ENCODE results near the gene ENTPD1.
"Not testable (repeated sequence)": the region's sequence is repeated elsewhere in the genome, so short reads cannot be mapped to it uniquely, and the experiment has no call there.

Gene ENTPD1

DNA sequence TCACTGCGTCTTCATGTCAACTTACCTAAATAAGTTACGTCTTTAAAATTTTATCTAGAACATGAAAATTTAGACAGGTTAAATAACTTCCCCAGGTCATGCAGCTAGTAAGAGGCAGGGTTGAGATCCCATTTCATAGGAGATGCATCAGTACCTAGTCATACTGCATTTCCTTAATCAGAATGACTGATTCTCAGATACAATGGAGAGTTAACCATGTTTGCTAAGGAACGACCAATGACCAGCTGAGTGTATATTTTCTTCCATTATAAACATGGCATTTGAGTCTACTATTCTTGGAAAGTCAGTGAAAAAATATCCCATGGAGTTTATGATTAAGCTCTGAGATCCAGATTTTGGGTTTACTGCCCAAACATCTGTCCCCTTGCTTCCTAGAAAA is 39.6 kb downstream of the ENTPD1 start:
- no peak for DNase-seq (ENCODE audit: low spot score)

GRCh38 chr10:95796504-95796903 is 40.5 kb downstream of the ENTPD1 start:
- DNase-seq (ENCODE audit: low spot score): no peak

- DNase-seq (ENCODE audit: low spot score): no peak
Observed at GRCh38 chr10:95798096-95798855, 42.3 kb downstream of the ENTPD1 start.

DNA sequence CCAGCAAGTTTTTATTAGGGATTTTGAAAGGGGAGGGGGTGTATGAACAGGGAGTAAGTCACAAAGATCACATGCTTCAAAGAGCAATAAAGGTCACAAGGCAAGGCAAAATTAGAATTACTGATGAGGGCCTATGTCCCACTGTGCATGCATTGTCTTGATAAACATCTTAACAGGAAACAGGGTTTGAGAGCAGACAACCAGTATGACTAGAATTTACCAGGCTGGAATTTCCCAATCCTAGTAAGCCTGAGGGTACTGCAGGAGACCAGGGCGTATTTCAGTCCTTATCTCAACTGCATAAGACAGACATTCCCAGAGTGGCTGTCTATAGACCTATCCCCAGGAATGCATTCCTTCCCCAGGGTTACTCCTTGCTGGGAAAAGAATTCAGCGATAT is 44.3 kb downstream of the ENTPD1 start:
- not testable (repeated sequence) for DNase-seq (ENCODE audit: low spot score)

- DNase-seq (ENCODE audit: low spot score): not testable (repeated sequence)
Observed at GRCh38 chr10:95806687-95807380, 50.9 kb downstream of the ENTPD1 start.

DNA sequence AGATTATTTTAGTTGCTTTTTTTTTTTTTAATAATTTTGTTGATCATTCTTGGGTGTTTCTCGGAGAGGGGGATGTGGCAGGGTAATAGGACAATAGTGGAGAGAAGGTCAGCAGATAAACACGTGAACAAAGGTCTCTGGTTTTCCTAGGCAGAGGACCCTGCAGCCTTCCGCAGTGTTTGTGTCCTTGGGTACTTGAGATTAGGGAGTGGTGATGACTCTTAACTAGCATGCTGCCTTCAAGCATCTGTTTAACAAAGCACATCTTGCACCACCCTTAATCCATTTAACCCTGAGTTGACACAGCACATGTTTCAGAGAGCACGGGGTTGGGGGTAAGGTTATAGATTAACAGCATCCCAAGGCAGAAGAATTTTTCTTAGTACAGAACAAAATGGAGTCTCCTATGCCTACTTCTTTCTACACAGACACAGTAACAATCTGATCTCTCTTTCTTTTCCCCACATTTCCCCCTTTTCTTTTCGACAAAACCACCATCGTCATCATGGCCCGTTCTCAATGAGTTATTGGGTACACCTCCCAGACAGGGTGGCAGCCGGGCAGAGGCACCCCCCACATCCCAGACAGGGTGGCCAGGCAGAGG is 52.8 kb downstream of the ENTPD1 start:
- DNase-seq (ENCODE audit: low spot score): not testable (repeated sequence)

GRCh38 chr10:95809370-95810197 is 53.6 kb downstream of the ENTPD1 start:
- DNase-seq (ENCODE audit: low spot score): no peak

- no peak for DNase-seq (ENCODE audit: low spot score)
Observed at GRCh38 chr10:95810198-95810976, 54.4 kb downstream of the ENTPD1 start.

DNA sequence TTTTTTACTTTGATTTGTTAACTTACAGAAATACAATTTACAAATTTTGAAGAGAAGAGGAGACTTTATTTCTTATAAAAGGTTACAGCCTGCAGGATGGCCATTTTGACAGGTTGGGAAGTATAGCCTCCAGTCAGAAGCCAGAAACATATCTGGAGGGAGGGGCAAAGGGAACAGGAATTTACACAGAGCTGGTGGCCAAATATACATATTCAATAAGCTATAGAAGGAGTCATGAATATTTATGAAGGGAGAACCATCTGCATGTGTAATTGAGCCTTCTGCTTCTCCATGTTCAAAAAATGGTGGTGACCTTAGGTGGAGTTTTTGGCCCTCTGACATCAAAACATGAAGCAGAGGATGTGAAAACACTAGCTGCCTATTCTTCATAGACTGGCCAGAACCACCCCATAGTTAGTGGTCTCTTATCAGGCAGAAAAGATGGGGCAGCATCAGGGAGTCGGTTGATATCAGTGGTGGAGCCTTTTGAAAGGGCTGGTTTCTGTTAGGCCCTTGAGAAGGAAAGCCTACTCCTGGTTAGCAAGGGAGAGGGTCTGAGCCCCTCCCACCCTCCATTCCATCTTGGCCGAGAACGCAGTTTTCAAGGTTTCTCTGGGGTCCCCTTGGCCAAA is 57.2 kb downstream of the ENTPD1 start:
- no peak for DNase-seq (ENCODE audit: low spot score)

DNA sequence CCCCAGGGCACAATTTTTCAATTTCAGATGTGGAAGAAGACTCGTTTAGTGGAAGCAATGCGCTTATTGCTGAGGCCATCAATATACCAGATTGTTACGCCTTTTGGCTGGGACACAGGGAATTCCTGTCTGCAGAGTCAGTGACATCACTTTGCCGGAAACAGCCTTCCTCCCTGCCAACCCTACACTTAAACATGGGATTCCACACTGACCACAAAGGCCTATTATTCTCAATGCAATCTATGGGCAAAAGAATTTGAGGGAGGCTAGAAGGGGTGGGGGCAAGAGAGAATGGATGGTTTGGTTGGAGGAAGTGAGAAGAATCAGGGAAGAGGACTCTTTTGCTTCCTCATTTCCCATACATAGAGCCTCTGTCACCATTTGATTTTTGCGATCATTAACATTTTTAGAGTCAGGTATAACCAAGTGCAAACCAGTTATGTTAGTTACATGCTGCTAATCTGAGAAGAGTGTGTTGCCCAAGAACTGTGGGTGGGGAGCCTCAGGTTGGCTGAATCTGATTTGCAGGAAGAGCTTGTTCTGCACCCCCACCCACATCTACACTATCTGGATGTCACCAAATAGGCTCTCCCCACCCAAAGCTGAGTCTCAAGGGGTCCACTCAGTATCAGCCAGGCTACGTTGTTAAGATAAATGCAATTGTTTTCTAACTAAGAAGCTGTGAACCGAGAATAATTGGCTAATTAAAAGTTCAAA is 58.2 kb downstream of the ENTPD1 start:
- no peak for DNase-seq (ENCODE audit: low spot score)

DNA sequence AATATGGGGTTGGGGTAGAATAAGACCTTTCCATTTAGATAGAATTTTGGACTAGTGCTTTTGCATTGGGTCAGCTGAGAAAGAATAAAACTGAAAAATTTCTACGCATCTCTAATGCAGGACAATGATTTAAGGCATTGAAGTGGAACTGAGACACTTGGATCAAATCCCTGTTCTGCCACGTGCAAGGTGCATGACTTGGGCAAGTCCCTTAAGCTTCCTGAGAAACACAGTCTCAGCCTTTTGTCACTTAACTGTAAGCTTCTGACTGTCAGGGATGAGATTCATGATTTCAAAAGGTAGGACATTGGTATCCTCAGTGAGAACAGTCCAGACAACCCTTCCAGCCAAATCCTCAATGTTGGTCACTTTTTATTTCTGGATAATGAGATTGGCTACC is 59.2 kb downstream of the ENTPD1 start:
- DNase-seq (ENCODE audit: low spot score): no peak

DNA sequence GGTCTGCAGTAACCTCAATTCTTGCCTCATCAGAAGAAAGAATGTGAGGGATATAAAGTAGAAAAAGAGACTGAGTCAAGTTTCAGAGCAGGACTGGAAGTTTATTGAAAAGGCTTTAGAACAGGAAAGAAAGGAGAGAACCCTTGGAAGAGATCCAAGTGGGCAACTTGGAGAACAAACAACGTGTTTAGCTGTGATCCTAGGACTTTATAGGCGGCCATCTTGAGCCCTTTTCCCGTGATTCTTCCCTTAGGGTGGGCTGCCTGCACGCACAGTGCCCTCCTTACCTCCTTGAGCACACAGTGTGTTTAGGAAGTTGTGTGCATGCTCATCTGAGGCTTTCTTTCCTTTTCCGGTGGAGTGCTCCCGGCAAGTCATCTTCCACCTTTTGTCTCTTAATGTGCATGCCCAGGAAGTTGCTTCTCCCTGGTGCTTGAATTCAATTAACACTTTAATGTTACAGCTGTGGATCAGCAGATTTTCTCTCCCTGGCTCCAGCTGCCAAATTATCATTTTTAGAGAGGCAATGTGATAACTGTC is 59.8 kb downstream of the ENTPD1 start:
- DNase-seq (ENCODE audit: low spot score): no peak

GRCh38 chr10:95818010-95818409 is 62.0 kb downstream of the ENTPD1 start:
- no peak for DNase-seq (ENCODE audit: low spot score)

DNA sequence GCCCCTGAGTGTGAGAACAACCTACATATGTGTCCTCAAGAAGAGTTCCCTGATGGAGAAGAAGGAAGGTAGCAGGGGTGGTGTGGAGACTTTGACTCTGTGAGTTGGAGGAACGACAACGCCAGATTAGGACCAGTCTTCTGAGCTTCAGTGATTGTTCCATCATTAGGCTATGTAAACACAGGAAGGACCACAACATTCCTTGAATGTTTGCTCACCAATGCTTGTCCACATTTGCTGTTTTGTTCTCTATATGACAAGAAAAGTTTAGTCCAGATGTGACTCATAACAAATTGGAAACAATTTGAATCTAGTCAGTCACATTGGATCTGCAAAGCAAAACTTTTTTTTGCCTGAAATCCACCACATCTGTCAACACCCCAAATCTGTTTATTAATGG is 62.7 kb downstream of the ENTPD1 start:
- DNase-seq (ENCODE audit: low spot score): peak; percentile 27

- no peak for DNase-seq (ENCODE audit: low spot score)
Observed at GRCh38 chr10:95819620-95820329, 63.8 kb downstream of the ENTPD1 start.

- no peak for DNase-seq (ENCODE audit: low spot score)
Observed at GRCh38 chr10:95820363-95820762, 64.4 kb downstream of the ENTPD1 start.

DNA sequence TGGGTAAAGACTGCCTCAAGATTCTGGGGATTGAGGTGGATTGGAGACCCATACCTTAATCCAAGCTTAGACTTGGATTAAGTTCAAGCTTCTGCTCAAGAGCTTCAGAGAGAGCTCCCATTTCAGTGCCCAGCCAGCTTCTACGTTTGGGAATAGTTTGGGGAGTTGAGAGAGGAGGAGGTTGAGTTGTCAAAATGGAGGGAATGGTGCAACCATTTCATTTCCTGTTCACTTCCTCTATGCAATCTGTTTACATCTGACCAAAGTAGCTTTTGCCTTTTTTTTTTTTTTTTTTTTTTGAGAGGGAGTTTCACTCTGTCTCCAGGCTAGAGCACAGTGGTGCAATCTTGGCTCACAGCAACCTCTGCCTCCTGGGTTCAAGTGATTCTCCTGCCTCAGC is 65.8 kb downstream of the ENTPD1 start:
- DNase-seq (ENCODE audit: low spot score): no peak

GRCh38 chr10:95830044-95830443 is 74.1 kb downstream of the ENTPD1 start:
- no peak for DNase-seq (ENCODE audit: low spot score)

DNA sequence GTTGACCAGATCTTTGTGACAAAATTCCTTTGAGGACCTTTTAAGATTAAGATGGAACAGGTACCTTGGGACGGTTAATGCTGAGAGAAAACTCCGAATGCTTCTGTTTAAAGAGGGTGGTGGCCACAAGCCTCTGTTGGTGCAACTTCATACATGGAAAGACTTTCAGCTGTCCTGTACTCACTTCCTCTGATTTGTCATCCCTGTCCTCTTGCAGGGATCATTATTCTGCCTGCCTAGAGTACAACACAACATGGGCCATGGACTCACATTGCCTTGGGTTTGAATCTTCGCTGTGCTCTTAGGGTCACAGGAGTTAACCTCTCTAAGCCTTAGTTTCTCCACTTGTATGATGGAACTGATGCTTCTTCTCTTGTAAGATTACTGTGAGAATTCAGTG is 75.1 kb downstream of the ENTPD1 start:
- no peak for DNase-seq (ENCODE audit: low spot score)

All from HuH-7.5 (cell line).